ENCODE measurements around the gene NEBL. TPM values are rescaled to one million over a fixed set of nuclear protein-coding genes. Genes with fewer than 3 reads are reported as not detected.

The NEBL gene
- total RNA-seq, 1 donor from 2014 or later: 77.6 TPM

DNA sequence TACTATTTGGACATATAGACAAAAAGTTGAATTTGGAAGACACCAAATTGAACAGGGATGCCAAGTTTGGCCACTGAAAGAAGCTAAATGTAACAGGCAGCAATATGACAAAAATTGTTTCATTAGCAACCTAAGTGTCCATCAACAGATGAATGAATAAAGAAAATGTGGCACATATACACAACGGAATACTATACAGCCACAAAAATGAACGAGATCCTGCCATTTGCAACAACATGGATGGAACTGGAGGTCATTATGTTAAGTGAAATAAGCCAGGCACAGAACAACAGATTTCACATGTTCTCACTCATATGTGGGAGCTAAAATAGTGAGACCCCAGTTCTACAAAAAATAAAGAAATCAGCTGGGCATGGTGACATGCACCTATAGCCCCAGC, 43.8 kb downstream of the NEBL start:
- peaks cover 6% of the 10 kb centered on the region for H3K4me1 Mint-ChIP-seq

DNA sequence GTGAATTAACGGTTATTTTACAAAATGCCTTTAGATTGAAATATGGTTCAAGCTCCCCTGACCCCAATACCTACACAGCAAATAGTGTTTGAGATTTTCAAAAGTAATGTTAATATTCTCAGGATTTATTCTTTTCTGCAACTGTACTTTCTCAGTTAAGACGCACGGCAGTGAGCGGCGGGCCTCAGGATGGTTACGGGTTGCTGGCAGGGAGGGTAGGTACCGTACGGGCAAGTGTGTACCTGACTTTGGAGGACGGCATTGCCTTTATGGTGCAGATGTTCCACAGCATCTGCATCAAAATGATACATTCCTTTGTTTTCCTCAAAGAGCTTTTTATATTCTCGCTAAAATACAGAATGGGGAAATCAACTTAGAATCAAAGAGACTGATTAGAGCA, 44.8 kb downstream of the NEBL start:
- no peak overlapping the region for H3K9ac ChIP-seq
- H3K79me2 ChIP-seq (ENCODE audit: low read depth): no peaks in the 10 kb centered on the region
- Mint-ChIP-seq H3K4me1 (peaks cover 13% of the 10 kb centered on the region), H3K27ac (no peak overlapping the region), H3K4me3 (no peak overlapping the region), H3K36me3 (peaks cover 36% of the 10 kb centered on the region), H3K27me3 (ENCODE audit: insufficient read depth, low read depth) (no peaks in the 10 kb centered on the region), H3K9me3 (peaks cover 11% of the 10 kb centered on the region)
- no peaks in the 10 kb centered on the region for H3K36me3 ChIP-seq
- H4K20me1 ChIP-seq (ENCODE audit: low read depth): no peaks in the 10 kb centered on the region
- H3F3A ChIP-seq (ENCODE audit: low read depth): no peaks in the 10 kb centered on the region
- peaks cover 10% of the 10 kb centered on the region for H3K4me1 ChIP-seq
- DNase-seq (ENCODE audit: low spot score): no peak
- TF ChIP-seq EZH2phosphoT487 (IDR thresholded peaks at IDR 0.05): no peak
- no peak for TF ChIP-seq EZH2 (IDR thresholded peaks at IDR 0.05)
- TF ChIP-seq CTCF (IDR thresholded peaks at IDR 0.05): no peak
- H3K4me3 ChIP-seq: no peak overlapping the region
- no peak overlapping the region for H2AFZ ChIP-seq (replicated peaks)
- H3K9me3 ChIP-seq (ENCODE audit: low read depth): no peaks in the 10 kb centered on the region
- H3K27me3 ChIP-seq: no peaks in the 10 kb centered on the region
- H3K4me2 ChIP-seq: no peak overlapping the region
- no peak overlapping the region for H3K27ac ChIP-seq

More for the DNA sequence above, 43.8 kb downstream of the NEBL start:
- Histone ChIP-seq H3K79me2 (ENCODE audit: low read depth) (no peaks in the 10 kb centered on the region), H3K9ac (no peak overlapping the region), H3K4me2 (no peak overlapping the region), H4K20me1 (ENCODE audit: low read depth) (no peaks in the 10 kb centered on the region), H3K36me3 (no peaks in the 10 kb centered on the region), H3K9me3 (ENCODE audit: low read depth) (no peaks in the 10 kb centered on the region), H2AFZ (replicated peaks) (no peak overlapping the region), H3F3A (ENCODE audit: low read depth) (no peaks in the 10 kb centered on the region), H3K4me3 (no peak overlapping the region), H3K27me3 (no peaks in the 10 kb centered on the region), H3K4me1 (peaks cover under 1% of the 10 kb centered on the region), H3K27ac (no peak overlapping the region)
- Mint-ChIP-seq H3K27ac (no peak overlapping the region), H3K36me3 (peaks cover 36% of the 10 kb centered on the region), H3K9me3 (peaks cover 11% of the 10 kb centered on the region), H3K4me3 (no peak overlapping the region), H3K27me3 (ENCODE audit: insufficient read depth, low read depth) (no peaks in the 10 kb centered on the region)
- DNase-seq (ENCODE audit: low spot score): no peak
- TF ChIP-seq CTCF (IDR thresholded peaks at IDR 0.05) (no peak), EZH2phosphoT487 (IDR thresholded peaks at IDR 0.05) (no peak), EZH2 (IDR thresholded peaks at IDR 0.05) (no peak)

- no peak for DNase-seq (ENCODE audit: low spot score)
- Mint-ChIP-seq H3K27me3 (ENCODE audit: insufficient read depth, low read depth) (peaks cover 2% of the 10 kb centered on the region), H3K9me3 (peaks cover 11% of the 10 kb centered on the region), H3K36me3 (peaks cover 37% of the 10 kb centered on the region), H3K4me1 (peaks cover 13% of the 10 kb centered on the region), H3K4me3 (no peak overlapping the region), H3K27ac (peak overlapping the region; percentile 25)
- Histone ChIP-seq H3K27ac (no peak overlapping the region), H3F3A (ENCODE audit: low read depth) (no peaks in the 10 kb centered on the region), H3K9ac (no peak overlapping the region), H2AFZ (replicated peaks) (no peak overlapping the region), H3K4me3 (no peak overlapping the region), H3K4me2 (no peak overlapping the region), H4K20me1 (ENCODE audit: low read depth) (no peaks in the 10 kb centered on the region), H3K36me3 (no peaks in the 10 kb centered on the region), H3K4me1 (peaks cover 11% of the 10 kb centered on the region), H3K9me3 (ENCODE audit: low read depth) (no peaks in the 10 kb centered on the region), H3K27me3 (no peaks in the 10 kb centered on the region), H3K79me2 (ENCODE audit: low read depth) (no peaks in the 10 kb centered on the region)
- TF ChIP-seq CTCF (IDR thresholded peaks at IDR 0.05) (no peak), EZH2 (IDR thresholded peaks at IDR 0.05) (no peak), EZH2phosphoT487 (IDR thresholded peaks at IDR 0.05) (no peak)
Observed at GRCh38 chr10:20847512-20847911, 49.6 kb downstream of the NEBL start.
